ENCODE measurements around the gene SDF2. TPM values are rescaled to one million over a fixed set of nuclear protein-coding genes. Genes with fewer than 3 reads are reported as not detected.

SDF2 gene
- total and polyA plus RNA-seq, 9 of the 15 experiments (the other 6 are each of a cell fraction or from before 2014, with no cell fraction given), result 41.2 to 132 (median 65.6) TPM

DNA sequence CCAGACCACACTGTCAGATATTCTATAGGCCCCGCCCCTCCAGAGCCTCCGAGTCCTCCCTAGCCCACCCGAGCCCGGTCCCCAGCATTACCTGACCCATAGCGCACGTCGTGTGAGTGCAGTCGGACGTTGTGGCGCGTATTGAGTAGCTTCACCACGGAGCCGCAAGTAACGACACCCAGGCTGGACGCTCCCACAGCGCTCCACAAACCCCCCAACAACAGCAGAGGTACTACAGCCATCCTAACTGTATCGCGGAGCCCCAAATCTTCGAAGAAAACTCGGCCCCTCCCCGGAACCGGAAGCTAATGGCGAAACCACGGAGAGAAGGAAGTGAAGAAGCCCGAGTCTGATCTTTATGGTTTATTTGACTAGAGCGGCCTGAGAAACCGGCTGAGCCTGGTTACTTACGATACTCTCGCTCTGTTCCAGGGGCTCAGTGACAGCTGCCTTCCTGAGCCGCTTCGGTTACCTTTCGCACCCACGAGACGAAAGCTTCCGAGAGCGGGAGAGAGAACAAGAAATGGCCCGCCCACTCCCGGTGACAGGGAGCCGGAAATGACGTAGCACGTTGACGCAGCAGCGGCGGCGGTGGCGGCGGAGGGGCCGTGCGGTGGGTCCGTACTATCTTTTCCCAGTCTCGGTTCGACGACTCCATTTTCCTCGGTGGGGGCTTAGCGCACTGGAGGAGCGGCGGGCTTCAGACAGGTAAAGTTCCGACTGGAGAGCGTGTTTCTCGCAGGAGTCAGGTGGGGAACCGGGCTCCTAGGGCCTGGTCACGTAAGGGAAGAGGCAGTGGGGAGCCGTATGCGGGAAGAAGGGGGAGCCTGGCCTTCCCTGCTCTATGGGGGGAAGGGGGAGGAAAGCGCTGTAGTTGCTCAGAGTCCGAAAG is at the start of gene SDF2, which contains the start of gene SUPT6H (continued):
- TF ChIP-seq, protein P1, sequence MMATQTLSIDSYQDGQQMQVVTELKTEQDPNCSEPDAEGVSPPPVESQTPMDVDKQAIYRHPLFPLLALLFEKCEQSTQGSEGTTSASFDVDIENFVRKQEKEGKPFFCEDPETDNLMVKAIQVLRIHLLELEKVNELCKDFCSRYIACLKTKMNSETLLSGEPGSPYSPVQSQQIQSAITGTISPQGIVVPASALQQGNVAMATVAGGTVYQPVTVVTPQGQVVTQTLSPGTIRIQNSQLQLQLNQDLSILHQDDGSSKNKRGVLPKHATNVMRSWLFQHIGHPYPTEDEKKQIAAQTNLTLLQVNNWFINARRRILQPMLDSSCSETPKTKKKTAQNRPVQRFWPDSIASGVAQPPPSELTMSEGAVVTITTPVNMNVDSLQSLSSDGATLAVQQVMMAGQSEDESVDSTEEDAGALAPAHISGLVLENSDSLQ (IDR thresholded peaks at IDR 0.05), result peak; percentile 84
- peak in 1 of 2 experiments; percentile 89; a peak in 2 of 4 replicates for TF ChIP-seq HDAC1 (IDR thresholded peaks at IDR 0.05)
- TF ChIP-seq E2F6 (IDR thresholded peaks at IDR 0.05; ENCODE audit: borderline replicate concordance in 1 of 2, extremely low read depth in 1 of 2, insufficient read depth in 1 of 2, insufficient read length in 1 of 2, low read depth in 1 of 2, low read length in 1 of 2, poor library complexity in 1 of 2, severe bottlenecking in 1 of 2), result peak; percentile 73 to 87
- peak; percentile 81 for TF ChIP-seq ZBTB17 (CRISPR knock-in tag; IDR thresholded peaks at IDR 0.05)
- TF ChIP-seq CREM (IDR thresholded peaks at IDR 0.05; ENCODE audit: low read depth), result peak; percentile 98
- TF ChIP-seq, protein P2, sequence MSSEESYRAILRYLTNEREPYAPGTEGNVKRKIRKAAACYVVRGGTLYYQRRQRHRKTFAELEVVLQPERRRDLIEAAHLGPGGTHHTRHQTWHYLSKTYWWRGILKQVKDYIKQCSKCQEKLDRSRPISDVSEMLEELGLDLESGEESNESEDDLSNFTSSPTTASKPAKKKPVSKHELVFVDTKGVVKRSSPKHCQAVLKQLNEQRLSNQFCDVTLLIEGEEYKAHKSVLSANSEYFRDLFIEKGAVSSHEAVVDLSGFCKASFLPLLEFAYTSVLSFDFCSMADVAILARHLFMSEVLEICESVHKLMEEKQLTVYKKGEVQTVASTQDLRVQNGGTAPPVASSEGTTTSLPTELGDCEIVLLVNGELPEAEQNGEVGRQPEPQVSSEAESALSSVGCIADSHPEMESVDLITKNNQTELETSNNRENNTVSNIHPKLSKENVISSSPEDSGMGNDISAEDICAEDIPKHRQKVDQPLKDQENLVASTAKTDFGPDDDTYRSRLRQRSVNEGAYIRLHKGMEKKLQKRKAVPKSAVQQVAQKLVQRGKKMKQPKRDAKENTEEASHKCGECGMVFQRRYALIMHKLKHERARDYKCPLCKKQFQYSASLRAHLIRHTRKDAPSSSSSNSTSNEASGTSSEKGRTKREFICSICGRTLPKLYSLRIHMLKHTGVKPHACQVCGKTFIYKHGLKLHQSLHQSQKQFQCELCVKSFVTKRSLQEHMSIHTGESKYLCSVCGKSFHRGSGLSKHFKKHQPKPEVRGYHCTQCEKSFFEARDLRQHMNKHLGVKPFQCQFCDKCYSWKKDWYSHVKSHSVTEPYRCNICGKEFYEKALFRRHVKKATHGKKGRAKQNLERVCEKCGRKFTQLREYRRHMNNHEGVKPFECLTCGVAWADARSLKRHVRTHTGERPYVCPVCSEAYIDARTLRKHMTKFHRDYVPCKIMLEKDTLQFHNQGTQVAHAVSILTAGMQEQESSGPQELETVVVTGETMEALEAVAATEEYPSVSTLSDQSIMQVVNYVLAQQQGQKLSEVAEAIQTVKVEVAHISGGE (CRISPR knock-in tag; IDR thresholded peaks at IDR 0.05), result peak in 2 of 3 experiments; percentile 35 to 88; a peak in 2 of 6 replicates
- peak; percentile 96 for TF ChIP-seq GABPB1 (CRISPR knock-in tag; IDR thresholded peaks at IDR 0.05)
- TF ChIP-seq, protein P3, sequence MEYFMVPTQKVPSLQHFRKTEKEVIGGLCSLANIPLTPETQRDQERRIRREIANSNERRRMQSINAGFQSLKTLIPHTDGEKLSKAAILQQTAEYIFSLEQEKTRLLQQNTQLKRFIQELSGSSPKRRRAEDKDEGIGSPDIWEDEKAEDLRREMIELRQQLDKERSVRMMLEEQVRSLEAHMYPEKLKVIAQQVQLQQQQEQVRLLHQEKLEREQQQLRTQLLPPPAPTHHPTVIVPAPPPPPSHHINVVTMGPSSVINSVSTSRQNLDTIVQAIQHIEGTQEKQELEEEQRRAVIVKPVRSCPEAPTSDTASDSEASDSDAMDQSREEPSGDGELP (CRISPR knock-in tag; IDR thresholded peaks at IDR 0.05; ENCODE audit: borderline replicate concordance), result peak; percentile 74; the same call in 1 of the 2 replicates
- TF ChIP-seq, protein P4, sequence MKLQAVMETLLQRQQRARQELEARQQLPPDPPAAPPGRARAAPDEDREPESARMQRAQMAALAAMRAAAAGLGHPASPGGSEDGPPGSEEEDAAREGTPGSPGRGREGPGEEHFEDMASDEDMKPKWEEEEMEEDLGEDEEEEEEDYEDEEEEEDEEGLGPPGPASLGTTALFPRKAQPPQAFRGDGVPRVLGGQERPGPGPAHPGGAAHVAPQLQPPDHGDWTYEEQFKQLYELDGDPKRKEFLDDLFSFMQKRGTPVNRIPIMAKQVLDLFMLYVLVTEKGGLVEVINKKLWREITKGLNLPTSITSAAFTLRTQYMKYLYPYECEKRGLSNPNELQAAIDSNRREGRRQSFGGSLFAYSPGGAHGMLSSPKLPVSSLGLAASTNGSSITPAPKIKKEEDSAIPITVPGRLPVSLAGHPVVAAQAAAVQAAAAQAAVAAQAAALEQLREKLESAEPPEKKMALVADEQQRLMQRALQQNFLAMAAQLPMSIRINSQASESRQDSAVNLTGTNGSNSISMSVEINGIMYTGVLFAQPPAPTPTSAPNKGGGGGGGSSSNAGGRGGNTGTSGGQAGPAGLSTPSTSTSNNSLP (IDR thresholded peaks at IDR 0.05; ENCODE audit: borderline replicate concordance, low read depth, low read length), result no peak
- 0 out of 4 replicates have a peak, but pooled peaks of 1 of the 2 experiments have one; percentile 31 for TF ChIP-seq FOXA3 (CRISPR knock-in tag; conservative IDR thresholded peaks at IDR 0.05 in 1 of 2, IDR thresholded peaks at IDR 0.05 in 1 of 2)
